ENCODE data around the gene NIM1K. TPM values are rescaled to one million over a fixed set of nuclear protein-coding genes. Genes with fewer than 3 reads are reported as not detected.
"Not testable (repeated sequence)": the region's sequence is repeated elsewhere in the genome, so short reads cannot be mapped to it uniquely, and the experiment has no call there.

The NIM1K gene
- total RNA-seq, 3 donors from 2014 or later: 0.58 to 1.0 (median 0.65) TPM

- H3K9me3 Mint-ChIP-seq: peaks cover 10% of the 10 kb centered on the region
- no peak for ATAC-seq
- H3K4me1 Mint-ChIP-seq (ENCODE audit: low read depth): peaks cover 58% of the 10 kb centered on the region
- no peaks in the 10 kb centered on the region for H3K27me3 Mint-ChIP-seq (ENCODE audit: low read depth)
- peak overlapping the region; percentile 2 for H3K4me3 Mint-ChIP-seq
- peaks cover 13% of the 10 kb centered on the region for H3K36me3 Mint-ChIP-seq (ENCODE audit: insufficient read depth)
- no peak for DNase-seq
Measured at GRCh38 chr5:43314724-43315123, 122.7 kb downstream of the NIM1K start.

GRCh38 chr5:43315263-43315662, 123.2 kb downstream of the NIM1K start:
- ATAC-seq (peak; percentile 12 to 13), DNase-seq (no peak)
- Mint-ChIP-seq H3K36me3 (ENCODE audit: insufficient read depth) (peaks cover 12% of the 10 kb centered on the region), H3K9me3 (peaks cover 10% of the 10 kb centered on the region), H3K27me3 (ENCODE audit: low read depth) (no peaks in the 10 kb centered on the region), H3K4me1 (ENCODE audit: low read depth) (peaks cover 55% of the 10 kb centered on the region), H3K4me3 (peak overlapping the region; percentile 42)

GRCh38 chr5:43315682-43316081, 123.7 kb downstream of the NIM1K start:
- Mint-ChIP-seq H3K9me3 (peaks cover 10% of the 10 kb centered on the region), H3K36me3 (ENCODE audit: insufficient read depth) (peaks cover 10% of the 10 kb centered on the region), H3K4me3 (peak overlapping the region; percentile 42), H3K4me1 (ENCODE audit: low read depth) (peaks cover 53% of the 10 kb centered on the region), H3K27me3 (ENCODE audit: low read depth) (no peaks in the 10 kb centered on the region)
- ATAC-seq: no peak
- no peak for DNase-seq

- peaks cover 5% of the 10 kb centered on the region for H3K36me3 Mint-ChIP-seq (ENCODE audit: insufficient read depth)
- H3K4me1 Mint-ChIP-seq (ENCODE audit: low read depth): peaks cover 48% of the 10 kb centered on the region
- H3K4me3 Mint-ChIP-seq: no peak overlapping the region
- H3K27me3 Mint-ChIP-seq (ENCODE audit: low read depth): no peaks in the 10 kb centered on the region
- DNase-seq (no peak), ATAC-seq (no peak)
- peaks cover 10% of the 10 kb centered on the region for H3K9me3 Mint-ChIP-seq
Measured at GRCh38 chr5:43316421-43316820, 124.4 kb downstream of the NIM1K start.

- peaks cover under 1% of the 10 kb centered on the region for H3K27me3 Mint-ChIP-seq (ENCODE audit: low read depth)
- DNase-seq: no peak
- H3K36me3 Mint-ChIP-seq (ENCODE audit: insufficient read depth): no peaks in the 10 kb centered on the region
- H3K4me3 Mint-ChIP-seq: no peak overlapping the region
- H3K4me1 Mint-ChIP-seq (ENCODE audit: low read depth): peaks cover 10% of the 10 kb centered on the region
- no peak for ATAC-seq
- no peaks in the 10 kb centered on the region for H3K9me3 Mint-ChIP-seq
Measured at GRCh38 chr5:43320846-43321245, 128.8 kb downstream of the NIM1K start.

- DNase-seq; H3K9me3 Mint-ChIP-seq; H3K36me3 Mint-ChIP-seq (ENCODE audit: insufficient read depth); H3K27me3 Mint-ChIP-seq (ENCODE audit: low read depth); H3K4me3 Mint-ChIP-seq; ATAC-seq; H3K4me1 Mint-ChIP-seq (ENCODE audit: low read depth): not testable (repeated sequence)
Measured at GRCh38 chr5:43323488-43323887, 131.5 kb downstream of the NIM1K start.

GRCh38 chr5:43325624-43326023, 133.6 kb downstream of the NIM1K start:
- H3K36me3 Mint-ChIP-seq (ENCODE audit: insufficient read depth); H3K9me3 Mint-ChIP-seq; DNase-seq; H3K27me3 Mint-ChIP-seq (ENCODE audit: low read depth); H3K4me3 Mint-ChIP-seq; H3K4me1 Mint-ChIP-seq (ENCODE audit: low read depth); ATAC-seq: not testable (repeated sequence)

Other genes starting within 250 kb of the NIM1K start
- gene ANXA2R, start 151.9 kb upstream of the NIM1K start, total RNA-seq: 1 to 10 TPM; 2.6 to 4.0 (median 3.5) TPM
- 10 to 100 TPM; 32.4 to 35.9 (median 33.6) TPM for gene ZNF131, start 71.3 kb upstream of the NIM1K start, total RNA-seq
- gene HMGCS1, start 121.2 kb downstream of the NIM1K start, total RNA-seq: 100 to 1,000 TPM in 2 of 3 donors, 10 to 100 TPM in 1; 96.5 to 122 (median 106) TPM
- gene CCL28, start 220.2 kb downstream of the NIM1K start, total RNA-seq: 1 to 10 TPM; 5.5 to 6.3 (median 5.9) TPM